Measurements from ENCODE around the gene MRPL52.
"Not testable (repeated sequence)": the region's sequence is repeated elsewhere in the genome, so short reads cannot be mapped to it uniquely, and the experiment has no call there.

MRPL52 gene

DNA sequence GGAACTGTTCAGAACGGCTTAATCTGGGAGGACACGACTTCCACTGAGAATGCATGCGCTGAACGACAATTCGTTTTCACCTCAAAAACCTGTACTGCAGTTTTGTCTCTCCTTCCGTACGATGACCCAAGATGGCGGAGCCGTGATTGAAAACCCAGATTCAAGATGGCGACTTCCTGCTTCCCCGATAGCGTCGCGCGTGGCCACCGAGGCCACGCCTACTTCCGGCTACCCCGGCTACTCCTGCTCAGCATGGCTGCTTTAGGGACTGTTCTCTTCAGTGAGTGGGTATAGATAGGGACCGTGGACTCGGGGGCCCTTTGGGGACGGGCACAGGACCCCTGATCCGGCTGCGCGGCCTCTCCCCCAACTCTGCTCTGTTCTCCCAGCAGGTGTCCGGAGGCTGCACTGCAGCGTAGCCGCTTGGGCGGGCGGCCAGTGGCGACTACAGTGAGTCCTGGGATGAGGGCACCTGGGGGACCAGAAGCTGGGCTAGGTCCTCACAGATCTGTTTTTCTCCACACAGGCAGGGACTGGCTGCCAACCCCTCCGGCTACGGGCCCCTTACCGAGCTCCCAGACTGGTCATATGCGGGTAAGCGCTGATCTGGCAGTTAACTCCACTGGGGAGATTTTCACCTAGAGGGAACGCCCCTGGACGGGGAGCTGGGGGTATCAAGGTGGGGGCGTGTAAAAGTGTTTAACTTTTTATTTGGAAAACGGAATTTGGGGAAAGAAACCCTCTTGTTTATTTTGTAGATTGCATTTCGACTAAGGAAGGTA is at the start of gene MRPL52:
MRPL52 (plus strand) TSS at position 227 of the 782 bp plus-strand sequence; CDS start at position 253, 26 bp downstream.
- peak; percentile 77 for DNase-seq (ENCODE audit: low read depth, low spot score)

DNA sequence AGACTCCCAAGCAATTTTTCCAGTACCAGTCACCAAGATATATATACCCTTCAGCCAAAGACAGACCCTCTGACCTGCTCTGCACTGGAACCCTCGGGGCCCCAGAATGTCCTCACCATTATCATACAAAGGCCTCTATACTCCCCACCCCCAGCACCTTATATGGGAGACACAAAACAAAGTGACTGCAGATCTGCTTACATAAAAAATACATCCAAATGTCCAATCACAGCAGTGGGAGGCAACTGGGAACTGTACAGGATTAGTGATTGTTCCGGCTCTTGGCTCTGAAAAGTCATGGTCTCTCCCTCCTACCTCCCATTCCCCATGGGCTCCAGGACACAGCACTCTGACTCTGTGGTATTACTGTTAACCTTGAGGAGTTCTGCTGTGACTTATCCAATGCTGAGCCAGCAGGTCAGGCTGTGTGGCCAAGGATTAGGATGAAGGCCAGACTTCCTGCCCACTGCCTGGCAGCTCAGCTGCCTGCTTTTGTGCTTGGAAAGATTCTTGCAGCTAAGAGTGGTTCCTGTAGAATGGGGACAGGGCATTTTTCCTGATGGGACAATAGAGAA is 49.5 kb upstream of the MRPL52 start:
- DNase-seq (ENCODE audit: low read depth, low spot score) = no peak

DNA sequence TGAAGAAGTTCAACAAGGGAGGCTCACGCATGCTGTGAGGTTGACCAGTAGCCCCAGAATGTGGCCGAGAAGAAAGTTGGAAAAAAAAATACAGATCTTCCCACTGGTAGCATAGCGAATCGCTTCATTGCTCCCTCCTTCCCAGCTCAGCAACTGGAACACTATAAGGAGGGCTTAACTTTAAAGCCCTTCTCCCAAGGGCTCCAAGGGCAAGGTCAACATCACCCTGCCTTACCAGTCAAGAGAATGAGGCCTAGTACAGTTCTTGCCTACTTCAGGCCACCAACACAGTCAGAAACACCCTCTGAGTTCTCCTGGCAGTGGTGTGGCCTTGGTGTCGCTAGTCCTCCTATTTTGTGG is 48.8 kb upstream of the MRPL52 start:
- no peak for DNase-seq (ENCODE audit: low read depth, low spot score)

DNA sequence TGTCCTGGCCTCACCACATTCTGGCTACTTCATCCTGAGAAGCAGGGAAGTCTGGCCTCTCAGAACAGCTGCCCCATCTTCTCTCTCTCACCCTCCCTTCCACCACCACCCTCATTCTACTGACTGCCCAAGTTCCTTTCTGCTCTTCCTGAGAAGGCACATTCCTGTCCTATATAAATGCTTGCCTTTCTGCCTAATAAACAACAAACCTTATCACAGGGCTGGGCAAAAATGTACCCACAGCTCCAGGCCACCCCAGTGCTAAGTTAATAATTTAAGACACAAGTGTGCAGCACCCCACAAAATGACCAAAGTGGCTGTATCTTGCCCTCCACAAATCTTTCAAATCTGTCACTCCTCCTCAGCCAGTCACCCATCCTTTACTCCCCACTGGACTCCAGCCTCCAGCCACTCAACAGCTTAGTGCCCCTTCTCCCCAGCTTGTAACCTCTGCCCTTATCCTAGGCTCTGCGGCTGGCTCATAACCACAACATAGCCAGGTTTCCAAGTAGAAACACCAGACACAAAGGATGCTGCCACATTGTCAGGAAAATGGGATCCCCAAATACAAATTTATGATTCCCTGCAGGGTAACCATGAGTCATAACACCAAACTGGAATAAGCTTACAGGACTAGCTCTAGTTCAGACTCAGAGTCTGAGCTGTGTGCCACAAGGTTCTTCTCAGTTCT is 48.2 kb upstream of the MRPL52 start:
- DNase-seq (ENCODE audit: low read depth, low spot score) = no peak

DNA sequence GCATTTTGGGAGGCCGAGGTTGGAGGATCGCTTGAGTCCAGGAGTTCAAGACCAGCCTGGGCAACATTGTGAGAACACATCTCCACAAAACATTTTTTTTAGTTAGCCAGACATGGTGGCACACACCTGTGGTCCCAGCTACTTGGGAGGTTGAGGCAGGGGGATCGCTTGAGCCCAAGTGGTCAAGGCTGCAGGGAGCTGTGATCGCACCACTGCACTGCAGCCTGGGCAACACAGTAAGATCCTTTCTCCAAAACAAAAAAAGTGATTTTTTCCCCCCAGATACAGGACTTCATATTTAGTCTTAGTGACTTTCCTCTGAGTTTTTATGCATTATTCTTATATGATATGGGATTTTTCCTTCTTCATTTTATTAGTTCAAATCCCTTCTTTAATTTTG is 43.0 kb upstream of the MRPL52 start:
- DNase-seq (ENCODE audit: low read depth, low spot score) = no peak

DNA sequence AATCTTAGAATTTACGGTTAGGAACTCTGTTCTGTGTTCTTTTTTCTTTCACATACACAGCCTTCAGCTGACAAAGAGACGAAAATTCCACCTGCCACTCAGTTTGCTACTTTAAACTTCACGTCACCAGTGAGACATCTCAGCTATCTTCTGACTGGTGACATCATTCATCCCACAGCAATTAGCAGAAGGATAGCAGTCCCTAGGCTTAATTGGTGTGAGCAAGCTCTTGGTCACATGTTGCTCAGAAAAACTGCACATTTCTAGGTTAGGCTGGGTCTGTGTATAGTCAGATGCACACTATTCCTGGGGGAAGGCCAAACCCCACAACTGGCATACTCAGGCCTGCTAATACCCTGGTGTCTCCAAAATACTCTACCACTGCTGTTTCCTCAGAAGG is 38.4 kb upstream of the MRPL52 start:
- no peak for DNase-seq (ENCODE audit: low read depth, low spot score)

DNA sequence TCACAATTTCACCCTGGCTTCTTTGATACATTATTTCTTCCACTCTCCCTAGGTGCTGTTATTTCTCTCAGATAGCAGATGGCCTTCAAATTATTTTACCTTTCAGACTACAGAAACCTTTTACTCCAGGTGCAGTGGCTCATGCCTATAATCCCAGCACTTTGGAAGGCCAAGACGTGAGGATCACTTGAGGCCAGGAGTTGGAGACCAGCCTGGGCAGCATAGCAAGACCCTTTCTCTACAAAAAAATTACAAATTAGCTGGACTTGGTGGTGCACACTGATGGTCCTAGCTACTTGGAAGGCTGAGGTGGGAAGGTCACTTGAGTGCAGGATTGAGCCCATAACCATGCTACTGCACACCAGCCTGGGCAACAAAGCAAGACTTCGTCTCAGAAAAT is 37.5 kb upstream of the MRPL52 start:
- no peak for DNase-seq (ENCODE audit: low read depth, low spot score)

DNA sequence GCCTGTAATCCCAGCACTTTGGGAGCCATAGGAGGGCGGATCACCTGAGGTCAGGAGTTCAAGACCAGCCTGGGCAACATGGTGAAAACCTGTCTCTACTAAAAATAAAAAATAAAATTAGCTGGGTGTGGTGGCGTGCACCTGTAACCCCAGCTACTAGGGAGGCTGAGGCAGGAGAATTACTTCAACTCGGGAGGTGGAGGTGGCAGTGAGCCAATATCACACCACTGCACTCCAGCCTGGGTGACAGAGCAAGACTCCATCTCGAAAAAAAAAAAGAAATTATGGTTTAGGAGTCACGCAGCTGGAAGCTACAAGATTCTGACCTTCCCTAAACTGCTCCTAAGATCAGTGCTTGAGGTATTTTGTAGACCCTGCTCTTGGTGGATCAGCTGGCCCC is 36.1 kb upstream of the MRPL52 start:
- DNase-seq (ENCODE audit: low read depth, low spot score) = not testable (repeated sequence)

DNA sequence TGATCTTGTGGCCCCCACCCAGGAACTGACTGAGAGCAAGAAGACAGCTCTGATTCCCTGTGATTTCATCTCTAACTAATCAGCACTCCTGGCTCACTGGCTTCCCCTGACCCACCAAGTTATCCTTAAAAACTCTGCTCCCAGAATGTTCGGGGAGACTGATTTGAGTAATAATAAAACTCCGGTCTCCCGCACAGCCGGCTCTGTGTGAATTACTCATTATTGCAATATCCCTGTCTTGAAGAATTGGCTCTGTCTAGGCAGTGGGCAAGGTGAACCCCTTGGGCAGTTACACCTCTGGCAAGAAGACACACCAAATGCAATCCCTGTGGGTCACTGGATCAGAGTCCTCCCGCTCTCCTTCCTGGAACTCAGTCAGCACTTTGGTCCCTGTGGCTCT is 35.7 kb upstream of the MRPL52 start:
- no peak for DNase-seq (ENCODE audit: low read depth, low spot score)

DNA sequence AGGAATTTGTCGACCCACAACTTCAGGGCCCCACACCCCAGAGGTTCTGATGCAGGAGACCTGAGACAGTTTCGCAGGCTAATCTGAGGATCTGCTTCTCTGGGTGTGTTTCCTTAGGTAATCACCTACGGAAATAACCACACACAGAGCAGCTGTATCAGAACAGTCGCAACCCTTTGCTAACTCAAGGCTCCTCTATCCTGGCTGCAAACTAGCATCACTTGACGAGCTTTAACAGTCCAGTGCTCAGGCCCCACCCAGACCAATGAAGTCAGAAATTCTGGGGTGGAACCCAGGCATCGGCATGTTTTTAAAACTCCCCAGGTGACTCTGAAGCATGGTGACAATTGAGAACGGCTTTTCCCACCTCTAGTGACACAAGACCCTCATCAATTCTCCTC is 35.1 kb upstream of the MRPL52 start:
- DNase-seq (ENCODE audit: low read depth, low spot score) = no peak

DNA sequence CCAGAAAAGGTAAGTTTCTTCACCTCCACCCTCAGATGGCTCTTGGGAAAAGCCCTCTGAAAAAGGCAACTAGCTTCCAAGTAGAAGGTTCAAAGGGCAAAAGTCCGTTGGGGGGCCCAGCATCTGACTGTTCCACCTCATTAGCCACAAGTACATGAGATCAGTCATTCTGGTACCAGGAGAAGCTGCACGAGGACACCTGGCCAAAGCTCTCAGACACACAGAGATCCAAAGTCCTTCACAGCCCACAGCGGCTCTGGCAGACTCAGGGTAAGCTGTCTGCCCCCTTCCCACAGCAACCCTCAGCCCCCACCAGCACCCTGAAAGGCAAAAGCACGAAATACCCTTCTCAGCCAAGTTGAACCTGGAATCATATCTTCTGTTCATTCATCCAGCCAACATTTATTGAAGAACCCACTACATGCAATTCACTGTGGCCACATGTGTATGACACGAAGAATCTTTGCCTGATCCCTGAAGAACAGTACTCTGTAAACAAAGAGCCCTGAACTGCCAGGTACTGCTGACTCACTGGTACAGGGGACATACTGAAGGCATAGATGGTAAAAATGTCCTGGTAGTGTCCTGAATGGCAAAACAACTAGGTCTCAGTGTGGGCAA is 33.5 kb upstream of the MRPL52 start:
- DNase-seq (ENCODE audit: low read depth, low spot score) = no peak

DNA sequence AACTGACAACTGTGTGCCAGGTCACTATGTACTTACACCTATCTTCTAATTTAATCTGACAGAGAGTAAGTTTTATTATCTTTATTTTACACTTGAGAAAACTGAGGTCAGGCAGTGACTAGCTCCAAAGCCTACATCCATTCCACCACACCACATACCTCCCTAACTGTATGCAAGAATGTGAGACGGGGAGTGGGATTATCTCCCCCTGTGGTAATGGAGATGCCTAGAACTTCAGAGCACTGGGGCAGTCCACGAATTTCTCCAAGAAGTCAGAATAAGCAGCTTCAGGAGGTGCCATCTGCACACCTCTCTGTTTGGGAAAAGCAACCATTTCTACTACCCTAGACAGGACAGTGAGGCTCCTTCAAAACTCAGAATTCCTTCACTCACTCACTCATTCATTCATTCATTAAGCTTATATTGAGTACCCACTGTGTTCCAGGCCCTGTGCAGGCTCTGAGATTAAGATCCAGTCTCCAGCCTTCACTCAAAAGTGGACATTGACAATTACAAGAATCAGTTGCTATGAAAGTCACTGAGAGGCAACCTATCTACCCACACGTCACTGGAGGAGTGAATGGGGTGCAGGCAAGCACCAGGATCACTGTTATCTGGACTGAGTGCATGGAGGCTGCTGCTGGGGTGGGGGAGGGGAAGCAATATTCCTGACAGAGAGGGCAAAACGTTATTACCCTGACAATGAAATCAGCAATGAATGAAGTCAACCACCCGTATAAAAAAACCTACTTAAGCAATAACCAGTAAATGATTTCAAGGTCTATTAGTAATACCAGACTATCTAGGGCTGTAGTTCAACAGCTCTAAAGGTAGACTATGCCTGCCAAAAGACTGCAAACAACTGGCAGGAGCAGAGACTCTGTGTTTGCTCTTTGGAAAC is 32.4 kb upstream of the MRPL52 start:
- no peak for DNase-seq (ENCODE audit: low read depth, low spot score)

DNA sequence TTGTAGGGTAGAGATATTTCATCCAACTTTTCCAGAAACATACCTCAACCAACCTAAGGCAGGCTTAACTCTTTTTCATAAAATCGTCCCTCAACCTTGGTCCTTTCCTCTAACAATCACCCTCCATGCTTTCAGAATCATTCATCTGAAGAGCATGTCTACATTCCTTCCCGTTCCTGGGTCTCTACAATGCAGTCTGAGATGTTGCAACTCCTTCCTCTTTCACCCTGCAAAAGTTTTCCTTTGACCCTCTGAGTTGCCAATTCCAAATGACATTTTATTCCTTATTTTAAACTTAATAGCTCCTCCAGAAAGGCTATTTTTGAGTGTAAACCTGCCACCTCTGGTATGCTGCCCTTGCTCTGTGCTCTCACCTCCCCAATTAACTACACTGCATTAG is 31.2 kb upstream of the MRPL52 start:
- DNase-seq (ENCODE audit: low read depth, low spot score) = no peak

DNA sequence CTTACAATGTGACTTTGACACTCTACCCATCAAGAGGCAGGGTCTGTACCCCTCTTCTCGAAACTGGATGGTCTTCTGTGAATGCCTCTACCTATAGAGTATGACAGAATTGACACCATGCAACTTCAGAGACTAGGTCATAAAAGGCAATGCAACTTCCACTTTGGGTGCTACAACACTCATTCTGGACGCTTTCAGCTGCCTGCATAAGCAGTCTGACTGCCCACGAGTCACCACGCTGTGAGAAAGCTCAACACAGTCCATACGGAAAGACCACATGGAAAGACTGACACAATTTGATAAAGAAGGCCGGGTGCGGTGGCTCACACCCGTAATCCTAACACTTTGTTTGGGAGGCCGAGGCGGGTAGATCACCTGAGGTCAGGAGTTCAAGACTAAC is 29.3 kb upstream of the MRPL52 start:
- DNase-seq (ENCODE audit: low read depth, low spot score) = no peak

DNA sequence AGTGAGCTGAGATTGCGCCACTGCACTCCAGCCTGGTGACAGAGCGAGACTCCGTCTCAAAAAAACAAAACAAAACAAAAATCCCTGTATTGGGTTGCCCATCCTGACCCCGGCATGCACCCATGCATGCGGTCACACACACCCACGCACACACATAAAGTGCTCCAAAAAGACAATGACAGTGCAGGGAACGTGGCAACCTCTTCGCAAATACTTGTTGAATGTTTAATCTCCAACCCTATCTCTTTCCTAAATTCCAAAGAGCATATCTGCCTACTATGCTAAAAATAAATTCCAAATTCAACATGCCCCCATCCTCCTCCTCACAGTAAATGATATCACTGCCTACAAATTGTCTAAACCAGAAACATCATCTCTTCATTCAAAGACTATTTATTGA is 28.0 kb upstream of the MRPL52 start:
- DNase-seq (ENCODE audit: low read depth, low spot score) = no peak

DNA sequence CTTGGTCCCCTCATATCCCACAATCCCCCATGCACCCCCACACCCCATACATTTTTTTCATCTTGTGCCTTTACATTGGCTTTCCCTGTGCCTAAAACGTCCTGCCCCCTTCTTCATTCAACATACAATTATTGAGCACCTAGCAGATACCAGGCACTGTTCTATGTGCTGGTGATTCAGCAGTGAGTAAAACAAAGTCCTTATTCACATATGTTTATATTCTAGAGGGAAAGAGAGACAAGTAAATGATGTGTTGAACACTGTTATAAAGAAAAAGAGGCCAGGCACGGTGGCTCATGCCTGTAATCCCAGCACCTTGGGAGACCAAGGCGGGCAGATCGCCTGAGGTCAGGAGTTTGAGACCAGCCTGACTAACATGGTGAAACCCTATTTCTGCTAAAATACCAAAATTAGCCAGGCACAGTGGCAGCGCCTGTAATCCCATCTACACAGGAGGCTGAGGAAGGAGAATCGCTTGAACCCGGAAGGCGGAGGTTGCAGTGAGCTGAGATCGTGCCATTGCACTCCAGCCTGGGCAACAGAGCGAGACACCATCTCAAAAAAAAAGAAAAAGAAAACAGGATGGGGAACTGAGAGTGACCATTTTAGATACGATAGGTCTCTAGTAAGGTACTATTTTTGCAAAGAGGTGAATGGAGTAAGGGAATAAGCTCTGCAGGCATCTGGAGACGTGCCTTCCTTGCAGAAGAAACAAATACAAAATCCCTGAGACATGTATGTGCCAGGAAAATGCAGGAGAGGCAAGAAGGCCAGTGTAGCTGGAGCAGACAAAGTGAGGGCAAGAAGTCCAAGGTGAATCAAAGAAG is 26.6 kb upstream of the MRPL52 start:
- DNase-seq (ENCODE audit: low read depth, low spot score) = no peak

DNA sequence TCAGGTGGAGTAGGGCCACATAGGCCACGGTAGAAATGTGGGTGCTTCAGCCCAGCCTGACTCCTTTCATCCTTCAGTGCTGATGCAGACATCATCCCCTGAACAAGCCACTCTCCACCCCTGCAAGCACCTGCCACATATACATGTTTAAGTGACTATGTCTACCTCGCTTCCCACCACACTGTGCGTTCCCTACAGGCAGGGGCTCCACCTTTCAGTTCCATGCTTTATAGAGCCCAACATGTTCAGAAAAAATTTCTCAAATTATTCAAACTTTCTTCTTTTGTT is 26.1 kb upstream of the MRPL52 start:
- DNase-seq (ENCODE audit: low read depth, low spot score) = no peak

DNA sequence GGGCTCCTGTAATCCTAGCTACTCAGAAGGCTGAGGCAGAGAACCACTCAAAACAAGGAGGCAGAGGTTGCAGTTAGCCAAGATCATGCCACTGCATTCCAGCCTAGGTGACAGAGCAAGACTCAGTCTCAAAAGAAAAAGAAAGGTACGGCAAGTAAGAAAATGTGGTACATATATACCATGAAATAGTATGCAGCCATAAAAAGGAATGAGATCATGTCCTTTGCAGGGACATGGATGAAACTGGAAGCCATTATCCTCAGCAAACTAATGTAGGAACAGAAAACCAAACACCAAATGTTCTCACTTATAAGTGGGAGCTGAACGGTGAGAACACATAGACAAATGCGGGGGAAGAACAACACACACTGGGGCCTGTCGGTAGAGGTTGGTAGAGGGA is 24.5 kb upstream of the MRPL52 start:
- not testable (repeated sequence) for DNase-seq (ENCODE audit: low read depth, low spot score)

DNA sequence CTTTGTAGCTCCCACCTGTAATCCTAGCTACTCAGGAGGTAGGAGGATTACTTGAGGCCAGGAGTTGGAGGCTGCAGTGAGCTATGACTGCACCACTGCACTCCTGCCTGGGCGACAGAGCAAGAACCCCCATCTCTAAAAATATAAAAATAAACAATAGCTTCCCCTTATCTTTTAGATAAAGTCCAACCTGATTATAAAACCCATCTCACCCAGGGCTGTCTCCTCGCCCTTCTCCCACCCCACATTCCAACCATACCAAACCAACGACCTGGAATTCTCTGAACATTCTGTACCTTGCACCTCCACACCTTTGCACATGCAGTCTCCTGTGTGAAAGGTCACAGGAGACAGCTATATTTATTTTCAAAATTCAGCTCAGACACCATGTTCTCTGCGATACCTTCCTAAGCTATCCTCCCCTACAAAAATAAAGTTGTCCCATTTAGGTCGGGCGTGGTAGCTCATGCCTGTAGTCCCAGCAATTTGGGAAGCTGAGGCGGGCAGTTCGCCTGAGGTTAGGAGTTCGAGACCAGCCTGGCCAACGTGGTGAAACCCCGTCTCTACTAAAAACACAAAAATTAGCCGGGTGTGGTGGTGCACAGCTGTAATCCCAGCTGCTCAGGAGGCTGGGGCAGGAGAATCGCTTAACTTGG is 22.1 kb upstream of the MRPL52 start:
- DNase-seq (ENCODE audit: low read depth, low spot score) = no peak
